Measurements from ENCODE around the gene GH1. TPM values are rescaled to one million over a fixed set of nuclear protein-coding genes. Genes with fewer than 3 reads are reported as not detected.
A peak's percentile ranks its signal among the peaks of the same experiment; 100 is the strongest.

The GH1 gene
- total and polyA plus RNA-seq, 3 experiments from 2014 or later, result not detected

- Mint-ChIP-seq H3K27me3 (no peaks in the 10 kb centered on the region), H3K27ac (no peak overlapping the region), H3K36me3 (no peaks in the 10 kb centered on the region), H3K9me3 (no peaks in the 10 kb centered on the region), H3K4me3 (no peak overlapping the region), H3K4me1 (peaks cover 18 to 31% (median 22%) of the 10 kb centered on the region in 3 donors)
- CTCF ChIA-PET, result interaction anchor here (0.5 to 4.7 kb wide), 2 partner anchors 29 to 77 kb away, joined by 3 to 26 read pairs; partner anchors contain the start of gene GH1
- no peaks in the 10 kb centered on the region for H3K27me3 ChIP-seq (ENCODE audit: insufficient read depth, low read length, poor library complexity, severe bottlenecking)
- no peak overlapping the region for H3K4me3 ChIP-seq (ENCODE audit: low read length)
- no peak overlapping the region for H3K27ac ChIP-seq (ENCODE audit: low read depth, low read length)
- no peaks in the 10 kb centered on the region for H3K36me3 ChIP-seq (ENCODE audit: insufficient read depth, low read length)
- no peak for DNase-seq
- POLR2A ChIA-PET, result no interaction called here
- peaks cover 26% of the 10 kb centered on the region for H3K4me1 ChIP-seq (ENCODE audit: insufficient read depth, low read length)
- H3K9me3 ChIP-seq (ENCODE audit: low read length), result no peaks in the 10 kb centered on the region
These were observed 29.9 kb upstream of the GH1 start for GRCh38 chr17:63948521-63948920.

- H3K4me1 Mint-ChIP-seq, result peaks cover 18 to 31% (median 24%) of the 10 kb centered on the region in 3 donors
- H3K4me3 Mint-ChIP-seq, result no peak overlapping the region
- Histone ChIP-seq H3K4me3 (ENCODE audit: low read length) (no peak overlapping the region), H3K27ac (ENCODE audit: low read depth, low read length) (no peak overlapping the region), H3K4me1 (ENCODE audit: insufficient read depth, low read length) (peaks cover 23% of the 10 kb centered on the region), H3K27me3 (ENCODE audit: insufficient read depth, low read length, poor library complexity, severe bottlenecking) (no peaks in the 10 kb centered on the region), H3K36me3 (ENCODE audit: insufficient read depth, low read length) (no peaks in the 10 kb centered on the region), H3K9me3 (ENCODE audit: low read length) (no peaks in the 10 kb centered on the region)
- H3K9me3 Mint-ChIP-seq, result no peaks in the 10 kb centered on the region
- H3K36me3 Mint-ChIP-seq, result no peaks in the 10 kb centered on the region
- H3K27me3 Mint-ChIP-seq, result no peaks in the 10 kb centered on the region
- ChIA-PET CTCF (interaction anchor here (1.3 to 2.9 kb wide), 8 partner anchors 19 to 198 kb away, joined by 5 to 48 read pairs (median 12); partner anchors contain the start of gene GH1), POLR2A (interaction anchor here (1.8 kb wide), 1 partner anchor 72 kb away, joined by 14 read pairs; the partner anchor contains the start of gene ICAM2)
- no peak overlapping the region for H3K27ac Mint-ChIP-seq
- no peak for DNase-seq
These were observed 29.2 kb upstream of the GH1 start for GRCh38 chr17:63947711-63948330.

- Mint-ChIP-seq H3K4me3 (peak overlapping the region; percentile 31 to 87 (median 83)), H3K27ac (peak overlapping the region in 6 of 8 donors; percentile 32 to 75 (median 62)), H3K27me3 (no peaks in the 10 kb centered on the region), H3K9me3 (no peaks in the 10 kb centered on the region), H3K36me3 (no peaks in the 10 kb centered on the region), H3K4me1 (peaks cover 15 to 31% (median 22%) of the 10 kb centered on the region in 3 donors)
- Histone ChIP-seq H3K27me3 (ENCODE audit: insufficient read depth, low read length, poor library complexity, severe bottlenecking) (no peaks in the 10 kb centered on the region), H3K36me3 (ENCODE audit: insufficient read depth, low read length) (no peaks in the 10 kb centered on the region), H3K9me3 (ENCODE audit: low read length) (no peaks in the 10 kb centered on the region), H3K4me1 (ENCODE audit: insufficient read depth, low read length) (peaks cover 23% of the 10 kb centered on the region), H3K4me3 (ENCODE audit: low read length) (peak overlapping the region; percentile 39), H3K27ac (ENCODE audit: low read depth, low read length) (no peak overlapping the region)
- ChIA-PET POLR2A (interaction anchor here (0.6 to 1.8 kb wide), 7 partner anchors 14 to 532 kb away, joined by 3 to 14 read pairs (median 5); partner anchors contain the start of genes CD79B and ICAM2), CTCF (interaction anchor here (0.7 to 2.9 kb wide), 35 partner anchors 9 to 325 kb away, joined by 3 to 48 read pairs (median 6); partner anchors contain the start of genes CD79B, CSHL1, ERN1 and GH1)
- DNase-seq, result peak; percentile 25 to 67 (median 63)
These were observed 28.1 kb upstream of the GH1 start for GRCh38 chr17:63946440-63947363.

GRCh38 chr17:63945784-63946439, 27.3 kb upstream of the GH1 start:
- Histone ChIP-seq H3K9me3 (ENCODE audit: low read length) (no peaks in the 10 kb centered on the region), H3K27me3 (ENCODE audit: insufficient read depth, low read length, poor library complexity, severe bottlenecking) (no peaks in the 10 kb centered on the region), H3K27ac (ENCODE audit: low read depth, low read length) (no peak overlapping the region), H3K36me3 (ENCODE audit: insufficient read depth, low read length) (no peaks in the 10 kb centered on the region), H3K4me1 (ENCODE audit: insufficient read depth, low read length) (peaks cover 23% of the 10 kb centered on the region), H3K4me3 (ENCODE audit: low read length) (no peak overlapping the region)
- H3K9me3 Mint-ChIP-seq, result no peaks in the 10 kb centered on the region
- peak overlapping the region in 6 of 7 donors; percentile 37 to 87 (median 75) for H3K4me3 Mint-ChIP-seq
- peaks cover 15 to 29% (median 20%) of the 10 kb centered on the region in 3 donors for H3K4me1 Mint-ChIP-seq
- ChIA-PET POLR2A (interaction anchor here (0.6 to 1.8 kb wide), 7 partner anchors 13 to 531 kb away, joined by 3 to 14 read pairs (median 5); partner anchors contain the start of genes CD79B and ICAM2), CTCF (interaction anchor here (0.7 to 2.9 kb wide), 35 partner anchors 9 to 326 kb away, joined by 3 to 48 read pairs (median 6); partner anchors contain the start of genes CD79B, CSHL1, ERN1 and GH1)
- H3K36me3 Mint-ChIP-seq, result no peaks in the 10 kb centered on the region
- no peaks in the 10 kb centered on the region for H3K27me3 Mint-ChIP-seq
- no peak for DNase-seq
- H3K27ac Mint-ChIP-seq, result peak overlapping the region in 1 of 8 donors; percentile 32

GRCh38 chr17:63944736-63945499, 26.3 kb upstream of the GH1 start:
- Mint-ChIP-seq H3K9me3 (peaks cover 0 to 2% (median 0%) of the 10 kb centered on the region in 5 donors), H3K27ac (peak overlapping the region in 2 of 8 donors; percentile 43 to 60), H3K36me3 (no peaks in the 10 kb centered on the region), H3K4me1 (peaks cover 15 to 28% (median 18%) of the 10 kb centered on the region in 3 donors), H3K4me3 (peak overlapping the region in 4 of 7 donors; percentile 19 to 61 (median 39)), H3K27me3 (no peaks in the 10 kb centered on the region)
- CTCF ChIA-PET, result interaction anchor here (1.8 to 2.9 kb wide), 5 partner anchors 26 to 188 kb away, joined by 8 to 48 read pairs (median 14); partner anchors contain the start of genes GH1 and ICAM2
- H3K27ac ChIP-seq (ENCODE audit: low read depth, low read length), result no peak overlapping the region
- H3K4me1 ChIP-seq (ENCODE audit: insufficient read depth, low read length), result peaks cover 23% of the 10 kb centered on the region
- DNase-seq, result no peak
- H3K27me3 ChIP-seq (ENCODE audit: insufficient read depth, low read length, poor library complexity, severe bottlenecking), result no peaks in the 10 kb centered on the region
- no peaks in the 10 kb centered on the region for H3K36me3 ChIP-seq (ENCODE audit: insufficient read depth, low read length)
- H3K4me3 ChIP-seq (ENCODE audit: low read length), result no peak overlapping the region
- POLR2A ChIA-PET, result no interaction called here
- no peaks in the 10 kb centered on the region for H3K9me3 ChIP-seq (ENCODE audit: low read length)

GRCh38 chr17:63943745-63944144, 25.1 kb upstream of the GH1 start:
- no peaks in the 10 kb centered on the region for H3K36me3 ChIP-seq (ENCODE audit: insufficient read depth, low read length)
- Mint-ChIP-seq H3K27ac (no peak overlapping the region), H3K4me3 (no peak overlapping the region), H3K4me1 (peaks cover 15 to 35% (median 24%) of the 10 kb centered on the region in 3 donors), H3K27me3 (no peaks in the 10 kb centered on the region), H3K36me3 (no peaks in the 10 kb centered on the region), H3K9me3 (peaks cover 0 to 2% (median 0%) of the 10 kb centered on the region in 5 donors)
- H3K27me3 ChIP-seq (ENCODE audit: insufficient read depth, low read length, poor library complexity, severe bottlenecking), result no peaks in the 10 kb centered on the region
- H3K4me3 ChIP-seq (ENCODE audit: low read length), result no peak overlapping the region
- H3K4me1 ChIP-seq (ENCODE audit: insufficient read depth, low read length), result peaks cover 23% of the 10 kb centered on the region
- POLR2A ChIA-PET, result no interaction called here
- H3K27ac ChIP-seq (ENCODE audit: low read depth, low read length), result no peak overlapping the region
- CTCF ChIA-PET, result interaction anchor here (1.8 kb wide), 1 partner anchor 24 kb away, joined by 4 read pairs; no protein-coding TSS in a partner anchor
- no peak for DNase-seq
- H3K9me3 ChIP-seq (ENCODE audit: low read length), result no peaks in the 10 kb centered on the region

Data from CD8-positive, alpha-beta memory T cell (primary cell).